Anterior cingulate cortex (tissue), 58 donors: ENCODE measurements around the gene LCMT2.

Source experiments
- DNase-seq, 58 donors: peaks; one replicate each; lab custom pipeline; 2025; lab: John Stamatoyannopoulos, UW

The LCMT2 gene

GRCh38 chr15:43329960-43330779 is at the start of gene LCMT2:
Gene LCMT2, minus strand, starts transcription at chr15:43330573. Its CDS starts 84 bp downstream, at chr15:43330489.
- peak; percentile 62 to 94 (median 88) for DNase-seq

- no peak for DNase-seq
These were observed 48.2 kb upstream of the LCMT2 start for GRCh38 chr15:43378601-43379000.

- no peak for DNase-seq
These were observed 45.8 kb upstream of the LCMT2 start for GRCh38 chr15:43376017-43376705.

GRCh38 chr15:43370975-43371974 is 40.9 kb upstream of the LCMT2 start, which contains the start of the genes TUBGCP4 and ZSCAN29:
Gene TUBGCP4, plus strand, starts transcription at chr15:43371101. Its CDS starts 254 bp downstream, at chr15:43371355.
Gene ZSCAN29, minus strand, starts transcription at chr15:43371043. Its CDS starts 1,130 bp downstream, at chr15:43369913.
- DNase-seq: peak in 57 of 58 donors; percentile 11 to 84 (median 68)

- peak in 12 of 58 donors; percentile 9 to 55 (median 38) for DNase-seq
These were observed 40.1 kb upstream of the LCMT2 start for GRCh38 chr15:43370310-43370974.

- no peak for DNase-seq
These were observed 31.0 kb upstream of the LCMT2 start for GRCh38 chr15:43361313-43361903.

- DNase-seq: no peak
These were observed 30.4 kb upstream of the LCMT2 start for GRCh38 chr15:43360821-43361220.

- no peak for DNase-seq
These were observed 22.5 kb upstream of the LCMT2 start for GRCh38 chr15:43352693-43353382.

- no peak for DNase-seq
These were observed 16.7 kb upstream of the LCMT2 start for GRCh38 chr15:43347114-43347513.

GRCh38 chr15:43346305-43346704 is 15.9 kb upstream of the LCMT2 start:
- peak in 10 of 58 donors; percentile 2 to 53 (median 16) for DNase-seq

- DNase-seq: no peak
These were observed 361 bp upstream of the LCMT2 start for GRCh38 chr15:43330780-43331087.

- DNase-seq: peak in 33 of 58 donors; percentile 5 to 65 (median 40)
These were observed 985 bp downstream of the LCMT2 start for GRCh38 chr15:43329217-43329959.

GRCh38 chr15:43325039-43325684 is 5.2 kb downstream of the LCMT2 start:
- no peak for DNase-seq

- DNase-seq: no peak
These were observed 11.2 kb downstream of the LCMT2 start for GRCh38 chr15:43318990-43319771.

- no peak for DNase-seq
These were observed 12.7 kb downstream of the LCMT2 start for GRCh38 chr15:43317566-43318184.

- no peak for DNase-seq
These were observed 13.4 kb downstream of the LCMT2 start for GRCh38 chr15:43316971-43317346.
